Measurements from ENCODE around the gene FBLN2. TPM values are rescaled to one million over a fixed set of nuclear protein-coding genes. Genes with fewer than 3 reads are reported as not detected.

FBLN2 gene
- total and polyA plus RNA-seq, 10 of the 15 experiments (the other 5 are each of a cell fraction or from before 2014, with no cell fraction given) = 0.03 to 0.41 (median 0.12) TPM; not detected in 2

- CTCF ChIA-PET = interaction anchor here (1.3 kb wide), 1 partner anchor 25 kb away, joined by 5 read pairs; no protein-coding TSS in a partner anchor
These were observed 74.3 kb downstream of the FBLN2 start for GRCh38 chr3:13623101-13623654.

More at GRCh38 chr3:13623101-13623654, 74.3 kb downstream of the FBLN2 start:
- no peak overlapping the region for H3K4me3 ChIP-seq
- POLR2A ChIA-PET = no interaction called here
- no peaks in the 10 kb centered on the region for H3K4me1 ChIP-seq (ENCODE audit: control insufficient read depth, insufficient read depth, low read length)
- H3K9ac ChIP-seq (ENCODE audit: control insufficient read depth, insufficient read depth, low read length) = no peak overlapping the region
- H3K27ac ChIP-seq (ENCODE audit: control insufficient read depth, insufficient read depth) = no peak overlapping the region
- TF ChIP-seq SPI1 (IDR thresholded peaks at IDR 0.05; ENCODE audit: borderline replicate concordance, insufficient read depth, low read depth, low read length) (no peak), SMAD5 (IDR thresholded peaks at IDR 0.05; ENCODE audit: low read depth) (no peak), SMAD1 (IDR thresholded peaks at IDR 0.05; ENCODE audit: low read depth, partially characterized antibody) (no peak), POLR2AphosphoS2 (IDR thresholded peaks at IDR 0.05; ENCODE audit: low read depth, low read length) (no peak), ZNF687 (IDR thresholded peaks at IDR 0.05) (no peak), TAF1 (IDR thresholded peaks at IDR 0.05; ENCODE audit: borderline replicate concordance, low read depth, low read length) (no peak)
- intact Hi-C loops (cut with micrococcal nuclease; ENCODE audit: unreplicated experiment) = no loop called here
- WGBS (ENCODE audit: insufficient coverage, insufficient replicate concordance, low lambda C conversion rate, missing lambda C conversion rate) = 49% methylated on average over 21 of the region's 21 CpGs
- no peak overlapping the region for H2AFZ ChIP-seq (ENCODE audit: control insufficient read depth, low read depth, low read length)
- H3K9me3 ChIP-seq (replicated peaks; ENCODE audit: control insufficient read depth, insufficient read depth, low read length) = no peaks in the 10 kb centered on the region
- H3K4me2 ChIP-seq (ENCODE audit: control insufficient read depth, insufficient read depth) = no peak overlapping the region
- ATAC-seq (no peak), DNase-seq (ENCODE audit: low read depth, low spot score) (no peak), FAIRE-seq (no peak)
- SMC1A ChIA-PET (ENCODE audit: uncharacterized antibody, unreplicated experiment) = no interaction called here
- no peaks in the 10 kb centered on the region for H3K27me3 ChIP-seq (replicated peaks in 1 of 2; ENCODE audit: control insufficient read depth in 2 of 2, insufficient read depth in 2 of 2, low read length in 1 of 2)
- no peaks in the 10 kb centered on the region for H3K36me3 ChIP-seq (ENCODE audit: control insufficient read depth in 2 of 2, insufficient read depth in 2 of 2, low read length in 1 of 2)
- in situ Hi-C loops (cut with MboI) = no loop called here
- BruUV-seq (replicated peaks) = no TSS peak
- no peaks in the 10 kb centered on the region for H3K79me2 ChIP-seq (ENCODE audit: control insufficient read depth, insufficient read depth, low read length)
- RAD21 ChIA-PET (ENCODE audit: unreplicated experiment) = no interaction called here
- no peaks in the 10 kb centered on the region for H4K20me1 ChIP-seq (ENCODE audit: control insufficient read depth, insufficient read depth)

Measured in GM12878 (cell line).